KOPT-K1 (cell line): ENCODE data around the gene PPP6R2.

Experiments used
- H3K27ac ChIP-seq: fragments of 200-600 bp; sonication (generic); 2 replicates; pipeline ENCODE4 v1.5.1; 2016; ENCODE audit warnings: antibody characterized with exemption, mild to moderate bottlenecking, low read depth, low read length; ENCODE audit not compliant: poor library complexity, severe bottlenecking
- H3K36me3 ChIP-seq: fragments of 200-600 bp; sonication (generic); 2 replicates; pipeline ENCODE4 v1.5.1; 2017; ENCODE audit warnings: antibody characterized with exemption, mild to moderate bottlenecking, low read length, moderate library complexity; ENCODE audit not compliant: insufficient read depth
- H3K9me3 ChIP-seq: fragments of 200-600 bp; sonication (generic); 2 replicates; pipeline ENCODE4 v1.5.1; 2017; ENCODE audit warnings: antibody characterized with exemption, low read length, mild to moderate bottlenecking; ENCODE audit not compliant: insufficient read depth, poor library complexity, severe bottlenecking

Gene PPP6R2

GRCh38 chr22:50311606-50312351, 31.3 kb upstream of the PPP6R2 start:
- no peaks in the 10 kb centered on the region for H3K36me3 ChIP-seq
- no peaks in the 10 kb centered on the region for H3K9me3 ChIP-seq
- H3K27ac ChIP-seq = no peak overlapping the region

- Histone ChIP-seq H3K9me3 (no peaks in the 10 kb centered on the region), H3K36me3 (no peaks in the 10 kb centered on the region), H3K27ac (no peak overlapping the region)
Measured at GRCh38 chr22:50312371-50312770, 30.8 kb upstream of the PPP6R2 start.

- Histone ChIP-seq H3K36me3 (no peaks in the 10 kb centered on the region), H3K27ac (no peak overlapping the region), H3K9me3 (no peaks in the 10 kb centered on the region)
Measured at GRCh38 chr22:50313021-50313420, 30.1 kb upstream of the PPP6R2 start.

GRCh38 chr22:50313600-50313999, 29.5 kb upstream of the PPP6R2 start:
- Histone ChIP-seq H3K36me3 (no peaks in the 10 kb centered on the region), H3K9me3 (no peaks in the 10 kb centered on the region), H3K27ac (no peak overlapping the region)

- Histone ChIP-seq H3K27ac (peak overlapping the region; percentile 29), H3K36me3 (no peaks in the 10 kb centered on the region)
Measured at GRCh38 chr22:50314081-50314454, 29.1 kb upstream of the PPP6R2 start.

GRCh38 chr22:50314455-50315288, 28.5 kb upstream of the PPP6R2 start:
- Histone ChIP-seq H3K27ac (peak overlapping the region; percentile 29), H3K36me3 (no peaks in the 10 kb centered on the region), H3K9me3 (no peaks in the 10 kb centered on the region)

More at GRCh38 chr22:50314081-50314454, 29.1 kb upstream of the PPP6R2 start:
- H3K9me3 ChIP-seq = no peaks in the 10 kb centered on the region

GRCh38 chr22:50315289-50316113, 27.6 kb upstream of the PPP6R2 start:
- Histone ChIP-seq H3K9me3 (no peaks in the 10 kb centered on the region), H3K36me3 (no peaks in the 10 kb centered on the region), H3K27ac (no peak overlapping the region)

GRCh38 chr22:50316114-50317065, 26.7 kb upstream of the PPP6R2 start:
- Histone ChIP-seq H3K36me3 (no peaks in the 10 kb centered on the region), H3K27ac (no peak overlapping the region), H3K9me3 (no peaks in the 10 kb centered on the region)

- no peaks in the 10 kb centered on the region for H3K9me3 ChIP-seq
- H3K36me3 ChIP-seq = no peaks in the 10 kb centered on the region
- H3K27ac ChIP-seq = no peak overlapping the region
Measured at GRCh38 chr22:50317178-50317577, 25.9 kb upstream of the PPP6R2 start.

- H3K9me3 ChIP-seq = no peaks in the 10 kb centered on the region
- no peaks in the 10 kb centered on the region for H3K36me3 ChIP-seq
- H3K27ac ChIP-seq = no peak overlapping the region
Measured at GRCh38 chr22:50317674-50318073, 25.5 kb upstream of the PPP6R2 start.

GRCh38 chr22:50318356-50318697, 24.8 kb upstream of the PPP6R2 start:
- Histone ChIP-seq H3K36me3 (no peaks in the 10 kb centered on the region), H3K27ac (no peak overlapping the region), H3K9me3 (no peaks in the 10 kb centered on the region)

GRCh38 chr22:50318698-50319411, 24.3 kb upstream of the PPP6R2 start:
- no peak overlapping the region for H3K27ac ChIP-seq

GRCh38 chr22:50319503-50319951, 23.6 kb upstream of the PPP6R2 start:
- H3K27ac ChIP-seq = no peak overlapping the region
- H3K36me3 ChIP-seq = no peaks in the 10 kb centered on the region
- no peaks in the 10 kb centered on the region for H3K9me3 ChIP-seq

More at GRCh38 chr22:50318698-50319411, 24.3 kb upstream of the PPP6R2 start:
- Histone ChIP-seq H3K9me3 (no peaks in the 10 kb centered on the region), H3K36me3 (no peaks in the 10 kb centered on the region)

GRCh38 chr22:50320116-50320515, 23.0 kb upstream of the PPP6R2 start:
- no peak overlapping the region for H3K27ac ChIP-seq
- H3K36me3 ChIP-seq = no peaks in the 10 kb centered on the region
- no peaks in the 10 kb centered on the region for H3K9me3 ChIP-seq
